ENCODE measurements around the gene ZKSCAN1. TPM values are rescaled to one million over a fixed set of nuclear protein-coding genes. Genes with fewer than 3 reads are reported as not detected.
"Not testable (repeated sequence)": the region's sequence is repeated elsewhere in the genome, so short reads cannot be mapped to it uniquely, and the experiment has no call there.

Gene ZKSCAN1
- polyA plus RNA-seq, 1 donor, result 28.9 TPM

GRCh38 chr7:100003711-100004661 lies 11.4 kb upstream of the ZKSCAN1 start:
- no peak for DNase-seq

- no peak for DNase-seq
Observed at GRCh38 chr7:100007887-100008286, 7.5 kb upstream of the ZKSCAN1 start.

GRCh38 chr7:100008525-100008924 lies 6.9 kb upstream of the ZKSCAN1 start:
- no peak for DNase-seq

- DNase-seq, result not testable (repeated sequence)
Observed at GRCh38 chr7:100009952-100010351, 5.4 kb upstream of the ZKSCAN1 start.

- no peak for DNase-seq
Observed at GRCh38 chr7:100010901-100011300, 4.5 kb upstream of the ZKSCAN1 start.

GRCh38 chr7:100011516-100011915 lies 3.9 kb upstream of the ZKSCAN1 start:
- no peak for DNase-seq

- DNase-seq, result not testable (repeated sequence)
Observed at GRCh38 chr7:100012385-100013327, 2.7 kb upstream of the ZKSCAN1 start.

- DNase-seq, result no peak
Observed at GRCh38 chr7:100013328-100013676, 2.1 kb upstream of the ZKSCAN1 start.

GRCh38 chr7:100016215-100016901 lies 962 bp downstream of the ZKSCAN1 start:
- no peak for DNase-seq

GRCh38 chr7:100017300-100017699 lies 1.9 kb downstream of the ZKSCAN1 start:
- DNase-seq, result no peak

- no peak for DNase-seq
Observed at GRCh38 chr7:100017875-100018274, 2.5 kb downstream of the ZKSCAN1 start.

GRCh38 chr7:100019908-100020307 lies 4.5 kb downstream of the ZKSCAN1 start:
- DNase-seq, result no peak

- DNase-seq, result no peak
Observed at GRCh38 chr7:100021297-100021696, 5.9 kb downstream of the ZKSCAN1 start.

GRCh38 chr7:100022621-100023020 lies 7.2 kb downstream of the ZKSCAN1 start:
- DNase-seq, result no peak

GRCh38 chr7:100023526-100023925 lies 8.1 kb downstream of the ZKSCAN1 start:
- no peak for DNase-seq

- no peak for DNase-seq
Observed at GRCh38 chr7:100024020-100024619, 8.7 kb downstream of the ZKSCAN1 start.

GRCh38 chr7:100027197-100027596 lies 11.8 kb downstream of the ZKSCAN1 start:
- no peak for DNase-seq

- DNase-seq, result no peak
Observed at GRCh38 chr7:100029596-100029995, 14.2 kb downstream of the ZKSCAN1 start.

GRCh38 chr7:100033526-100033925 lies 18.1 kb downstream of the ZKSCAN1 start:
- DNase-seq, result no peak

- no peak for DNase-seq
Observed at GRCh38 chr7:100034871-100035510, 19.6 kb downstream of the ZKSCAN1 start.

- no peak for DNase-seq
Observed at GRCh38 chr7:100035876-100036275, 20.5 kb downstream of the ZKSCAN1 start.

GRCh38 chr7:100038326-100038725 lies 22.9 kb downstream of the ZKSCAN1 start:
- no peak for DNase-seq

Data from hindlimb muscle (tissue), 1 donor.